GM12878 (cell line): ENCODE measurements around the gene SHISA2.

ENCODE experiments used
- CBFB ChIP-seq: IDR thresholded peaks from 2 replicates; pipeline ENCODE4 v1.6.1; 2016; ENCODE audit warnings: antibody characterized with exemption, low read depth
- CREM ChIP-seq: IDR thresholded peaks from 2 replicates; pipeline ENCODE4 v1.6.1; 2014; ENCODE audit warnings: antibody characterized with exemption, low read depth
- POLR2AphosphoS5 ChIP-seq: IDR thresholded peaks from 2 replicates; pipeline ENCODE4 v1.6.1; 2011; ENCODE audit warnings: mild to moderate bottlenecking, low read length, inconsistent platforms
- RFX5 ChIP-seq: IDR thresholded peaks from 2 replicates; pipeline ENCODE4 v1.6.1; 2011; ENCODE audit warnings: low read depth, low read length, improper control_type of control experiment
- SREBF2 ChIP-seq: IDR thresholded peaks from 2 replicates; pipeline ENCODE4 v1.6.1; 2012; ENCODE audit warnings: mild to moderate bottlenecking, low read length
- SUZ12 ChIP-seq: fragments of 200-600 bp; sonication (generic); IDR thresholded peaks from one replicate; pipeline ENCODE4 v1.6.1; 2018; ENCODE audit warnings: antibody characterized with exemption, mild to moderate bottlenecking; ENCODE audit not compliant: unreplicated experiment
- TAF1 ChIP-seq: IDR thresholded peaks from 2 replicates; pipeline ENCODE4 v1.6.1; 2011; ENCODE audit warnings: mild to moderate bottlenecking, low read depth, low read length, borderline replicate concordance
- ZNF274 ChIP-seq: IDR thresholded peaks from one replicate; pipeline ENCODE4 v1.8.0; 2011; ENCODE audit not compliant: insufficient read length, insufficient read depth
- TF ChIP-seq, protein P1 (sequence below), 3 experiments: IDR thresholded peaks in 2 of 3; conservative IDR thresholded peaks in 1 of 3; 2 replicates each; pipeline ENCODE4 v1.5.1; 2011; ENCODE audit warnings: low read depth in 3 of 3, low read length in 3 of 3, mild to moderate bottlenecking in 3 of 3, control low read depth in 2 of 3, moderate library complexity in 2 of 3, inconsistent platforms in 1 of 3, mixed read lengths in 1 of 3; ENCODE audit not compliant: control insufficient read depth in 2 of 3, insufficient read depth in 1 of 3; ENCODE audit errors: extremely low read depth in 1 of 3
- TF ChIP-seq, protein P2 (sequence below): fragments of 450-650 bp; IDR thresholded peaks from 2 replicates; pipeline ENCODE4 v1.6.1; 2017; ENCODE audit warnings: mild to moderate bottlenecking, moderate library complexity
- TF ChIP-seq, protein P3 (sequence below): fragments of 450-650 bp; IDR thresholded peaks from 2 replicates; pipeline ENCODE4 v1.6.1; 2016; ENCODE audit warnings: mild to moderate bottlenecking
- TF ChIP-seq, protein P4 (sequence below): IDR thresholded peaks from 2 replicates; pipeline ENCODE4 v1.6.1; 2012; ENCODE audit warnings: low read depth, low read length, improper control_type of control experiment
- TF ChIP-seq, protein P5 (sequence below): fragments of 450-650 bp; IDR thresholded peaks from 2 replicates; pipeline ENCODE4 v1.6.1; 2018; ENCODE audit warnings: borderline replicate concordance, mild to moderate bottlenecking; ENCODE audit not compliant: partially characterized antibody

DNA sequence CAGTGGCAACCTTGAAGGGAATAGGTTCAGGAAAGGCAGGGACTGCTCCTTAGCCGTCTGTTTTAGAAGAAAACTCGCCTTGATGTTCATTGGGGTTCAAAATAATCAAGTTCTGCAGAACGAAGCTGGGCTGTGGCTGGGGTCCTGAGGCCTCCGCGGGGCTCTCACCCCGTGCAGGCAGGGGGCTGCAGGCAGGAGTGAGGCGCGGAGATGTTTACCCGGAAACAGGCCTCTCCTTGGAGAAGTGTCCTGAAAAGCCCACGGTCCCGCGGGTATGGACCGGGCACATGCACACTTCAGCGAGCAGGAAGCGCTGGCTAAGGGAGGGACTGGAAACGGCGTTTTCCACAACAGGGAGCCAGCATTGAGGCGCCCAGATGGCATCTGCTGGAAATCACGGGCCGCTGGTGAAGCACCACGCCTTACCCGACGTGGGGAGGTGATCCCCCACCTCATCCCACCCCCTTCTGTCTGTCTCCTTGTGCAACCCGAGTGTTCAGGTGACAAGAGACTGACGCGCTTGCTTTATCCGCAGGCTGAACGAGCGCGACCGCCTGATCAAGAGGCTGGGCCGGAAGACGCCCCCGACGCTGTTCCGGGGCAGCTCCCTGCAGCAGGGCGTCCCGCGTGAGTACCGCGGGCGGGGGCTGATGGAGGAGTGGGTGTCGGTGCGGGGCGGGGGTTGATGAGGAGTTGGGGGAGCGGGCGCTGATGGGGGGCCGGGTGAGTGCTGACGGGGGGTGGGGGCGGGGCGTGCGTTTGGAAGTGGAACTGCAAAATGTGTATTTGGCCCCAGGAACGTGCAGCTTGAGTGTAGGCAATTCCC lies 39.6 kb downstream of the SHISA2 start:
- TF ChIP-seq, protein P1, sequence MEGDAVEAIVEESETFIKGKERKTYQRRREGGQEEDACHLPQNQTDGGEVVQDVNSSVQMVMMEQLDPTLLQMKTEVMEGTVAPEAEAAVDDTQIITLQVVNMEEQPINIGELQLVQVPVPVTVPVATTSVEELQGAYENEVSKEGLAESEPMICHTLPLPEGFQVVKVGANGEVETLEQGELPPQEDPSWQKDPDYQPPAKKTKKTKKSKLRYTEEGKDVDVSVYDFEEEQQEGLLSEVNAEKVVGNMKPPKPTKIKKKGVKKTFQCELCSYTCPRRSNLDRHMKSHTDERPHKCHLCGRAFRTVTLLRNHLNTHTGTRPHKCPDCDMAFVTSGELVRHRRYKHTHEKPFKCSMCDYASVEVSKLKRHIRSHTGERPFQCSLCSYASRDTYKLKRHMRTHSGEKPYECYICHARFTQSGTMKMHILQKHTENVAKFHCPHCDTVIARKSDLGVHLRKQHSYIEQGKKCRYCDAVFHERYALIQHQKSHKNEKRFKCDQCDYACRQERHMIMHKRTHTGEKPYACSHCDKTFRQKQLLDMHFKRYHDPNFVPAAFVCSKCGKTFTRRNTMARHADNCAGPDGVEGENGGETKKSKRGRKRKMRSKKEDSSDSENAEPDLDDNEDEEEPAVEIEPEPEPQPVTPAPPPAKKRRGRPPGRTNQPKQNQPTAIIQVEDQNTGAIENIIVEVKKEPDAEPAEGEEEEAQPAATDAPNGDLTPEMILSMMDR (IDR thresholded peaks at IDR 0.05 in 2 of 3, conservative IDR thresholded peaks at IDR 0.05 in 1 of 3; ENCODE audit: control insufficient read depth in 2 of 3, extremely low read depth in 1 of 3, insufficient read depth in 1 of 3, low read depth in 3 of 3, low read length in 3 of 3), result no peak
- TF ChIP-seq SREBF2 (no peak), SUZ12 (no peak), CREM (no peak), POLR2AphosphoS5 (no peak), ZNF274 (no peak), CBFB (no peak), TAF1 (no peak), RFX5 (no peak)
- TF ChIP-seq, protein P2, sequence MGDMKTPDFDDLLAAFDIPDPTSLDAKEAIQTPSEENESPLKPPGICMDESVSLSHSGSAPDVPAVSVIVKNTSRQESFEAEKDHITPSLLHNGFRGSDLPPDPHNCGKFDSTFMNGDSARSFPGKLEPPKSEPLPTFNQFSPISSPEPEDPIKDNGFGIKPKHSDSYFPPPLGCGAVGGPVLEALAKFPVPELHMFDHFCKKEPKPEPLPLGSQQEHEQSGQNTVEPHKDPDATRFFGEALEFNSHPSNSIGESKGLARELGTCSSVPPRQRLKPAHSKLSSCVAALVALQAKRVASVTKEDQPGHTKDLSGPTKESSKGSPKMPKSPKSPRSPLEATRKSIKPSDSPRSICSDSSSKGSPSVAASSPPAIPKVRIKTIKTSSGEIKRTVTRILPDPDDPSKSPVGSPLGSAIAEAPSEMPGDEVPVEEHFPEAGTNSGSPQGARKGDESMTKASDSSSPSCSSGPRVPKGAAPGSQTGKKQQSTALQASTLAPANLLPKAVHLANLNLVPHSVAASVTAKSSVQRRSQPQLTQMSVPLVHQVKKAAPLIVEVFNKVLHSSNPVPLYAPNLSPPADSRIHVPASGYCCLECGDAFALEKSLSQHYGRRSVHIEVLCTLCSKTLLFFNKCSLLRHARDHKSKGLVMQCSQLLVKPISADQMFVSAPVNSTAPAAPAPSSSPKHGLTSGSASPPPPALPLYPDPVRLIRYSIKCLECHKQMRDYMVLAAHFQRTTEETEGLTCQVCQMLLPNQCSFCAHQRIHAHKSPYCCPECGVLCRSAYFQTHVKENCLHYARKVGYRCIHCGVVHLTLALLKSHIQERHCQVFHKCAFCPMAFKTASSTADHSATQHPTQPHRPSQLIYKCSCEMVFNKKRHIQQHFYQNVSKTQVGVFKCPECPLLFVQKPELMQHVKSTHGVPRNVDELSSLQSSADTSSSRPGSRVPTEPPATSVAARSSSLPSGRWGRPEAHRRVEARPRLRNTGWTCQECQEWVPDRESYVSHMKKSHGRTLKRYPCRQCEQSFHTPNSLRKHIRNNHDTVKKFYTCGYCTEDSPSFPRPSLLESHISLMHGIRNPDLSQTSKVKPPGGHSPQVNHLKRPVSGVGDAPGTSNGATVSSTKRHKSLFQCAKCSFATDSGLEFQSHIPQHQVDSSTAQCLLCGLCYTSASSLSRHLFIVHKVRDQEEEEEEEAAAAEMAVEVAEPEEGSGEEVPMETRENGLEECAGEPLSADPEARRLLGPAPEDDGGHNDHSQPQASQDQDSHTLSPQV, result no peak
- TF ChIP-seq, protein P3, sequence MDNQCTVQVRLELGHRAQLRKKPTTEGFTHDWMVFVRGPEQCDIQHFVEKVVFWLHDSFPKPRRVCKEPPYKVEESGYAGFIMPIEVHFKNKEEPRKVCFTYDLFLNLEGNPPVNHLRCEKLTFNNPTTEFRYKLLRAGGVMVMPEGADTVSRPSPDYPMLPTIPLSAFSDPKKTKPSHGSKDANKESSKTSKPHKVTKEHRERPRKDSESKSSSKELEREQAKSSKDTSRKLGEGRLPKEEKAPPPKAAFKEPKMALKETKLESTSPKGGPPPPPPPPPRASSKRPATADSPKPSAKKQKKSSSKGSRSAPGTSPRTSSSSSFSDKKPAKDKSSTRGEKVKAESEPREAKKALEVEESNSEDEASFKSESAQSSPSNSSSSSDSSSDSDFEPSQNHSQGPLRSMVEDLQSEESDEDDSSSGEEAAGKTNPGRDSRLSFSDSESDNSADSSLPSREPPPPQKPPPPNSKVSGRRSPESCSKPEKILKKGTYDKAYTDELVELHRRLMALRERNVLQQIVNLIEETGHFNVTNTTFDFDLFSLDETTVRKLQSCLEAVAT, result no peak
- TF ChIP-seq, protein P4, sequence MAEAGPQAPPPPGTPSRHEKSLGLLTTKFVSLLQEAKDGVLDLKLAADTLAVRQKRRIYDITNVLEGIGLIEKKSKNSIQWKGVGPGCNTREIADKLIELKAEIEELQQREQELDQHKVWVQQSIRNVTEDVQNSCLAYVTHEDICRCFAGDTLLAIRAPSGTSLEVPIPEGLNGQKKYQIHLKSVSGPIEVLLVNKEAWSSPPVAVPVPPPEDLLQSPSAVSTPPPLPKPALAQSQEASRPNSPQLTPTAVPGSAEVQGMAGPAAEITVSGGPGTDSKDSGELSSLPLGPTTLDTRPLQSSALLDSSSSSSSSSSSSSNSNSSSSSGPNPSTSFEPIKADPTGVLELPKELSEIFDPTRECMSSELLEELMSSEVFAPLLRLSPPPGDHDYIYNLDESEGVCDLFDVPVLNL, result no peak
- TF ChIP-seq, protein P5, sequence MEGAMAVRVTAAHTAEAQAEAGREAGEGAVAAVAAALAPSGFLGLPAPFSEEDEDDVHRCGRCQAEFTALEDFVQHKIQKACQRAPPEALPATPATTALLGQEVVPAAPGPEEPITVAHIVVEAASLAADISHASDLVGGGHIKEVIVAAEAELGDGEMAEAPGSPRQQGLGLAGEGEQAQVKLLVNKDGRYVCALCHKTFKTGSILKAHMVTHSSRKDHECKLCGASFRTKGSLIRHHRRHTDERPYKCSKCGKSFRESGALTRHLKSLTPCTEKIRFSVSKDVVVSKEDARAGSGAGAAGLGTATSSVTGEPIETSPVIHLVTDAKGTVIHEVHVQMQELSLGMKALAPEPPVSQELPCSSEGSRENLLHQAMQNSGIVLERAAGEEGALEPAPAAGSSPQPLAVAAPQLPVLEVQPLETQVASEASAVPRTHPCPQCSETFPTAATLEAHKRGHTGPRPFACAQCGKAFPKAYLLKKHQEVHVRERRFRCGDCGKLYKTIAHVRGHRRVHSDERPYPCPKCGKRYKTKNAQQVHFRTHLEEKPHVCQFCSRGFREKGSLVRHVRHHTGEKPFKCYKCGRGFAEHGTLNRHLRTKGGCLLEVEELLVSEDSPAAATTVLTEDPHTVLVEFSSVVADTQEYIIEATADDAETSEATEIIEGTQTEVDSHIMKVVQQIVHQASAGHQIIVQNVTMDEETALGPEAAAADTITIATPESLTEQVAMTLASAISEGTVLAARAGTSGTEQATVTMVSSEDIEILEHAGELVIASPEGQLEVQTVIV, result no peak
